Measurements from ENCODE around the gene DDIAS.

- TF ChIP-seq CTCF (IDR thresholded peaks at IDR 0.05 in 4 of 5, conservative IDR thresholded peaks at IDR 0.05 in 1 of 5) (no peak), POLR2A (IDR thresholded peaks at IDR 0.05) (no peak)
Observed at GRCh38 chr11:82907371-82907770, 5.8 kb downstream of the DDIAS start.

All from gastrocnemius medialis (tissue), 4 donors.